MM.1S (cell line): Measurements from ENCODE around the gene SMCHD1.

Experiments used
- DNase-seq: peaks from one replicate; pipeline ENCODE4 v3.0.0-alpha.2; 2015
- H2AFZ ChIP-seq: fragments of 300-600 bp; sonication (generic); 2 replicates; pipeline ENCODE4 v1.6.0; 2016; ENCODE audit warnings: antibody characterized with exemption, low read length
- H3F3A ChIP-seq: fragments of 300-600 bp; sonication (generic); 2 replicates; pipeline ENCODE4 v1.6.1; 2016; ENCODE audit warnings: mild to moderate bottlenecking, antibody characterized with exemption, low read length, moderate library complexity, mixed read lengths; ENCODE audit not compliant: insufficient read depth
- H3K27ac ChIP-seq: fragments of 300-600 bp; sonication (generic); 2 replicates; pipeline ENCODE4 v1.5.1; 2016; ENCODE audit warnings: mild to moderate bottlenecking, low read length
- H3K27me3 ChIP-seq: fragments of 300-600 bp; sonication (generic); replicated peaks from 2 replicates; pipeline ENCODE4 v1.6.0; 2016; ENCODE audit warnings: low read length; ENCODE audit not compliant: insufficient read depth
- H3K36me3 ChIP-seq: fragments of 300-600 bp; sonication (generic); replicated peaks from 2 replicates; pipeline ENCODE4 v1.6.1; 2016; ENCODE audit warnings: mild to moderate bottlenecking, low read length, mixed read lengths; ENCODE audit not compliant: insufficient read depth
- H3K4me1 ChIP-seq: fragments of 300-600 bp; sonication (generic); 2 replicates; pipeline ENCODE4 v1.6.1; 2016; ENCODE audit warnings: low read length, mixed read lengths
- H3K4me2 ChIP-seq: fragments of 300-600 bp; sonication (generic); 2 replicates; pipeline ENCODE4 v1.6.0; 2016; ENCODE audit warnings: low read depth, low read length
- H3K4me3 ChIP-seq: fragments of 300-600 bp; sonication (generic); 2 replicates; pipeline ENCODE4 v1.5.1; 2016; ENCODE audit warnings: low read length, mixed read lengths
- H3K79me2 ChIP-seq: fragments of 300-600 bp; sonication (generic); 2 replicates; pipeline ENCODE4 v1.6.1; 2016; ENCODE audit warnings: mixed run types, low read length, mixed read lengths
- H3K9ac ChIP-seq: fragments of 300-600 bp; sonication (generic); 2 replicates; pipeline ENCODE4 v1.6.1; 2016; ENCODE audit warnings: low read length, mixed read lengths
- H3K9me2 ChIP-seq: fragments of 300-600 bp; sonication (generic); replicated peaks from 2 replicates; pipeline ENCODE4 v1.6.1; 2016; ENCODE audit warnings: mild to moderate bottlenecking, low read length, mixed read lengths; ENCODE audit not compliant: insufficient read depth
- H3K9me3 ChIP-seq: fragments of 300-600 bp; sonication (generic); replicated peaks from 2 replicates; pipeline ENCODE4 v1.6.1; 2016; ENCODE audit warnings: mild to moderate bottlenecking, low read length, mixed read lengths; ENCODE audit not compliant: insufficient read depth
- H4K20me1 ChIP-seq: fragments of 300-600 bp; sonication (generic); 2 replicates; pipeline ENCODE4 v1.6.1; 2016; ENCODE audit warnings: mild to moderate bottlenecking, low read length, moderate library complexity, mixed read lengths; ENCODE audit not compliant: insufficient read depth
- EZH2 ChIP-seq: fragments of 300-600 bp; sonication (generic); optimal IDR thresholded peaks from 2 replicates; pipeline ENCODE3; 2017; ENCODE audit warnings: low read depth, mild to moderate bottlenecking, antibody characterized with exemption, low read length, mixed read lengths
- EZH2phosphoT487 ChIP-seq: fragments of 300-600 bp; sonication (generic); IDR thresholded peaks from 2 replicates; pipeline ENCODE4 v1.6.1; 2018; ENCODE audit warnings: antibody characterized with exemption, low read length
- TF ChIP-seq, protein P1 (sequence below): fragments of 300-600 bp; sonication (generic); IDR thresholded peaks from 2 replicates; pipeline ENCODE4 v1.5.1; 2016; ENCODE audit warnings: antibody characterized with exemption, low read length, mixed read lengths

Gene SMCHD1

GRCh38 chr18:2642771-2643170 is 12.8 kb upstream of the SMCHD1 start:
- TF ChIP-seq EZH2phosphoT487 (no peak), EZH2 (no peak)
- TF ChIP-seq, protein P1, sequence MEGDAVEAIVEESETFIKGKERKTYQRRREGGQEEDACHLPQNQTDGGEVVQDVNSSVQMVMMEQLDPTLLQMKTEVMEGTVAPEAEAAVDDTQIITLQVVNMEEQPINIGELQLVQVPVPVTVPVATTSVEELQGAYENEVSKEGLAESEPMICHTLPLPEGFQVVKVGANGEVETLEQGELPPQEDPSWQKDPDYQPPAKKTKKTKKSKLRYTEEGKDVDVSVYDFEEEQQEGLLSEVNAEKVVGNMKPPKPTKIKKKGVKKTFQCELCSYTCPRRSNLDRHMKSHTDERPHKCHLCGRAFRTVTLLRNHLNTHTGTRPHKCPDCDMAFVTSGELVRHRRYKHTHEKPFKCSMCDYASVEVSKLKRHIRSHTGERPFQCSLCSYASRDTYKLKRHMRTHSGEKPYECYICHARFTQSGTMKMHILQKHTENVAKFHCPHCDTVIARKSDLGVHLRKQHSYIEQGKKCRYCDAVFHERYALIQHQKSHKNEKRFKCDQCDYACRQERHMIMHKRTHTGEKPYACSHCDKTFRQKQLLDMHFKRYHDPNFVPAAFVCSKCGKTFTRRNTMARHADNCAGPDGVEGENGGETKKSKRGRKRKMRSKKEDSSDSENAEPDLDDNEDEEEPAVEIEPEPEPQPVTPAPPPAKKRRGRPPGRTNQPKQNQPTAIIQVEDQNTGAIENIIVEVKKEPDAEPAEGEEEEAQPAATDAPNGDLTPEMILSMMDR, result no peak
- Histone ChIP-seq H4K20me1 (no peaks in the 10 kb centered on the region), H3K27me3 (no peaks in the 10 kb centered on the region), H2AFZ (no peak overlapping the region), H3K4me3 (no peak overlapping the region), H3K36me3 (no peaks in the 10 kb centered on the region), H3F3A (peaks cover 43% of the 10 kb centered on the region), H3K4me1 (peaks cover 47% of the 10 kb centered on the region), H3K79me2 (no peaks in the 10 kb centered on the region), H3K4me2 (no peak overlapping the region), H3K27ac (no peak overlapping the region), H3K9me3 (no peaks in the 10 kb centered on the region), H3K9me2 (no peaks in the 10 kb centered on the region), H3K9ac (no peak overlapping the region)
- DNase-seq, result no peak

GRCh38 chr18:2644535-2644934 is 11.0 kb upstream of the SMCHD1 start:
- TF ChIP-seq EZH2 (no peak), EZH2phosphoT487 (no peak)
- TF ChIP-seq, protein P1, result no peak
- Histone ChIP-seq H3K4me1 (peaks cover 30% of the 10 kb centered on the region), H3K9ac (no peak overlapping the region)

GRCh38 chr18:2651981-2652380 is 3.5 kb upstream of the SMCHD1 start:
- H4K20me1 ChIP-seq, result no peaks in the 10 kb centered on the region
- no peaks in the 10 kb centered on the region for H3K9me2 ChIP-seq
- DNase-seq, result no peak
- H3K9me3 ChIP-seq, result no peaks in the 10 kb centered on the region
- peaks cover 7% of the 10 kb centered on the region; the same call in 1 of the 2 replicates for H3K4me1 ChIP-seq
- H3K27ac ChIP-seq, result no peak overlapping the region
- no peak overlapping the region for H3K4me3 ChIP-seq
- TF ChIP-seq, protein P1, result no peak
- TF ChIP-seq EZH2phosphoT487 (no peak), EZH2 (no peak)
- H3K4me2 ChIP-seq, result no peak overlapping the region
- H3K79me2 ChIP-seq, result peaks cover 11% of the 10 kb centered on the region
- H3K9ac ChIP-seq, result no peak overlapping the region
- no peaks in the 10 kb centered on the region for H3K27me3 ChIP-seq
- H3K36me3 ChIP-seq, result no peaks in the 10 kb centered on the region
- H3F3A ChIP-seq, result peaks cover 10% of the 10 kb centered on the region
- no peak overlapping the region for H2AFZ ChIP-seq

More at GRCh38 chr18:2644535-2644934, 11.0 kb upstream of the SMCHD1 start:
- no peaks in the 10 kb centered on the region for H3K36me3 ChIP-seq
- H3K79me2 ChIP-seq, result no peaks in the 10 kb centered on the region
- no peaks in the 10 kb centered on the region for H4K20me1 ChIP-seq
- no peak overlapping the region for H2AFZ ChIP-seq
- H3K27me3 ChIP-seq, result no peaks in the 10 kb centered on the region
- peaks cover 30% of the 10 kb centered on the region for H3F3A ChIP-seq
- H3K27ac ChIP-seq, result no peak overlapping the region
- H3K9me3 ChIP-seq, result no peaks in the 10 kb centered on the region
- no peaks in the 10 kb centered on the region for H3K9me2 ChIP-seq
- no peak for DNase-seq
- H3K4me2 ChIP-seq, result no peak overlapping the region
- H3K4me3 ChIP-seq, result no peak overlapping the region
